Transverse colon (tissue), 3 donors: ENCODE results near the gene FBXL15.

ENCODE experiments used
- POLR2A ChIP-seq: fragments of 450-650 bp; IDR thresholded peaks from one replicate; pipeline ENCODE4 v1.6.1; 2016; ENCODE audit warnings: antibody characterized with exemption, mild to moderate bottlenecking, moderate library complexity
- TF ChIP-seq, protein P1 (sequence below), 5 experiments: fragments of 200-600 bp in 3 of 5; fragments of 450-650 bp in 2 of 5; sonication (generic) in 3 of 5; IDR thresholded peaks; 1 replicate in 2 of 5; 2 replicates in 3 of 5; pipeline ENCODE4 v1.5.1; 2016 to 2017; ENCODE audit warnings: antibody characterized with exemption in 5 of 5, inconsistent platforms in 3 of 5, mild to moderate bottlenecking in 2 of 5, moderate library complexity in 1 of 5

DNA sequence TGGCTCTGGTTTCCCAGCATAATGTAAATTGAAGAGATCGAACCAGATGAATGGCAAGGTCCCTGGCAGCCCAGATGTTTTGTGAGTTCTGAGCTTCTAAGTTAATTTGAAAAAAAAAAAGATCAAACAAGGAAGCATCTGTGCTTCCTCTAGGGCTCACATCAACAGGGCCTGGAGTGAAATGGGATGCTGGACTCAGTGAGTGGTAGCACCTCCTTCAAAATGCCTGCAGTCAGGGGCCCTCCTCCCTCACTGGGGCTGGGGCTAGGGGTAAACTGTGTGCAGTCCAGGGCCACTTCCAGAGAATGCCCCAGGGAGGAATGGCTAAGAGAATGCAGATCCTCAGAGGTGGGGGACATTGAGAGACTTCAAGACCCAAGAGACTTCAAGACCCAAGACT lies 17.7 kb downstream of the FBXL15 start:
- no peak for TF ChIP-seq POLR2A
- TF ChIP-seq, protein P1, sequence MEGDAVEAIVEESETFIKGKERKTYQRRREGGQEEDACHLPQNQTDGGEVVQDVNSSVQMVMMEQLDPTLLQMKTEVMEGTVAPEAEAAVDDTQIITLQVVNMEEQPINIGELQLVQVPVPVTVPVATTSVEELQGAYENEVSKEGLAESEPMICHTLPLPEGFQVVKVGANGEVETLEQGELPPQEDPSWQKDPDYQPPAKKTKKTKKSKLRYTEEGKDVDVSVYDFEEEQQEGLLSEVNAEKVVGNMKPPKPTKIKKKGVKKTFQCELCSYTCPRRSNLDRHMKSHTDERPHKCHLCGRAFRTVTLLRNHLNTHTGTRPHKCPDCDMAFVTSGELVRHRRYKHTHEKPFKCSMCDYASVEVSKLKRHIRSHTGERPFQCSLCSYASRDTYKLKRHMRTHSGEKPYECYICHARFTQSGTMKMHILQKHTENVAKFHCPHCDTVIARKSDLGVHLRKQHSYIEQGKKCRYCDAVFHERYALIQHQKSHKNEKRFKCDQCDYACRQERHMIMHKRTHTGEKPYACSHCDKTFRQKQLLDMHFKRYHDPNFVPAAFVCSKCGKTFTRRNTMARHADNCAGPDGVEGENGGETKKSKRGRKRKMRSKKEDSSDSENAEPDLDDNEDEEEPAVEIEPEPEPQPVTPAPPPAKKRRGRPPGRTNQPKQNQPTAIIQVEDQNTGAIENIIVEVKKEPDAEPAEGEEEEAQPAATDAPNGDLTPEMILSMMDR (IDR thresholded peaks at IDR 0.05) = no peak
